ENCODE data around the gene BRPF1.

- TF ChIP-seq CTCF (IDR thresholded peaks at IDR 0.05 in 8 of 11, conservative IDR thresholded peaks at IDR 0.05 in 3 of 11), result no peak
- TF ChIP-seq POLR2A (IDR thresholded peaks at IDR 0.05), result no peak
- TF ChIP-seq POLR2AphosphoS5 (IDR thresholded peaks at IDR 0.05), result no peak
These were observed 9.9 kb upstream of the BRPF1 start for GRCh38 chr3:9721700-9722060.

Measured in spleen (tissue), 7 donors.